Neural progenitor cell (in vitro differentiated cells): Measurements from ENCODE around the gene CHST13. TPM values are rescaled to one million over a fixed set of nuclear protein-coding genes. Genes with fewer than 3 reads are reported as not detected.

Experiments
- DNase-seq: peaks from one replicate; pipeline ENCODE4 v3.0.0-alpha.2; 2016; ENCODE audit warnings: low spot score
- H2AFZ ChIP-seq: fragments of 200-600 bp; sonication (generic); replicated peaks from 2 replicates; pipeline ENCODE4 v1.6.1; 2016; ENCODE audit warnings: antibody characterized with exemption
- H3F3A ChIP-seq: fragments of 200-600 bp; sonication (generic); 2 replicates; pipeline ENCODE4 v1.6.1; 2016; ENCODE audit warnings: antibody characterized with exemption, low read depth
- H3K27ac ChIP-seq: fragments of 200-600 bp; sonication (generic); 2 replicates; pipeline ENCODE4 v1.5.1; 2016; ENCODE audit warnings: mild to moderate bottlenecking
- H3K27me3 ChIP-seq: fragments of 200-600 bp; sonication (generic); 2 replicates; pipeline ENCODE4 v1.6.1; 2016; ENCODE audit warnings: mild to moderate bottlenecking, moderate library complexity
- H3K36me3 ChIP-seq: fragments of 200-600 bp; sonication (generic); 2 replicates; pipeline ENCODE4 v1.5.1; 2016
- H3K4me1 ChIP-seq: fragments of 200-600 bp; sonication (generic); 2 replicates; pipeline ENCODE4 v1.6.1; 2016; ENCODE audit warnings: mixed run types
- H3K4me2 ChIP-seq: fragments of 200-600 bp; sonication (generic); 2 replicates; pipeline ENCODE4 v1.6.1; 2016
- H3K4me3 ChIP-seq: fragments of 200-600 bp; sonication (generic); 2 replicates; pipeline ENCODE4 v1.5.1; 2016
- H3K79me2 ChIP-seq: fragments of 200-600 bp; sonication (generic); 2 replicates; pipeline ENCODE4 v1.6.1; 2016; ENCODE audit warnings: low read depth
- H3K9ac ChIP-seq: fragments of 200-600 bp; sonication (generic); 2 replicates; pipeline ENCODE4 v1.6.1; 2016
- H3K9me3 ChIP-seq: fragments of 200-600 bp; sonication (generic); 2 replicates; pipeline ENCODE4 v1.5.1; 2016; ENCODE audit warnings: low read depth
- H4K20me1 ChIP-seq: fragments of 200-600 bp; sonication (generic); 2 replicates; pipeline ENCODE4 v1.6.1; 2016; ENCODE audit warnings: low read depth
- H3K27ac Mint-ChIP-seq: 3 replicates; pipeline ENCODE4 v1.8.0; 2021; ENCODE audit warnings: mixed read lengths
- H3K27me3 Mint-ChIP-seq: 2 replicates; pipeline ENCODE4 v1.8.0; 2022; ENCODE audit warnings: low read depth, mild to moderate bottlenecking, inconsistent platforms, moderate library complexity, mixed read lengths; ENCODE audit not compliant: insufficient read depth
- H3K36me3 Mint-ChIP-seq: 3 replicates; pipeline ENCODE4 v1.8.0; 2021; ENCODE audit warnings: mixed read lengths
- H3K4me1 Mint-ChIP-seq: 3 replicates; pipeline ENCODE4 v1.8.0; 2021; ENCODE audit warnings: mixed read lengths
- H3K4me3 Mint-ChIP-seq: 3 replicates; pipeline ENCODE4 v1.8.0; 2021; ENCODE audit warnings: mild to moderate bottlenecking, moderate library complexity, mixed read lengths
- H3K9me3 Mint-ChIP-seq: 3 replicates; pipeline ENCODE4 v1.8.0; 2020; ENCODE audit warnings: mixed read lengths
- CTCF ChIP-seq: fragments of 200-600 bp; sonication (generic); IDR thresholded peaks from 2 replicates; pipeline ENCODE4 v1.5.1; 2017; ENCODE audit warnings: antibody characterized with exemption, mild to moderate bottlenecking
- EZH2 ChIP-seq: fragments of 200-600 bp; sonication (generic); IDR thresholded peaks from 2 replicates; pipeline ENCODE4 v1.6.1; 2017; ENCODE audit warnings: antibody characterized with exemption, mild to moderate bottlenecking, moderate library complexity
- EZH2phosphoT487 ChIP-seq: fragments of 200-600 bp; sonication (generic); IDR thresholded peaks from 2 replicates; pipeline ENCODE4 v1.6.1; 2017; ENCODE audit warnings: antibody characterized with exemption
- total RNA-seq: library from RNA; depleted of rRNA; stranded (reverse); fragments of >200 nt; gene quantifications from 2 replicates; pipeline ENCODE4 v1.2.3, GENCODE V29; 2015; ENCODE audit warnings: low replicate concordance

Gene CHST13
- total RNA-seq, 1 donor from 2014 or later: 0.09 TPM

- H3K36me3 Mint-ChIP-seq: no peaks in the 10 kb centered on the region
- no peak overlapping the region for H3K9ac ChIP-seq
- H3K79me2 ChIP-seq: no peaks in the 10 kb centered on the region
- H3K27ac Mint-ChIP-seq: no peak overlapping the region
- no peaks in the 10 kb centered on the region for H3K9me3 Mint-ChIP-seq
- H3K27me3 Mint-ChIP-seq: peaks cover 2% of the 10 kb centered on the region
- no peaks in the 10 kb centered on the region for H3K27me3 ChIP-seq
- peaks cover 12% of the 10 kb centered on the region for H3K4me1 Mint-ChIP-seq
- no peak overlapping the region for H3K4me3 ChIP-seq
- H3K4me2 ChIP-seq: no peak overlapping the region
- no peak overlapping the region for H3K4me3 Mint-ChIP-seq
- no peaks in the 10 kb centered on the region for H3K4me1 ChIP-seq
- H3K9me3 ChIP-seq: no peaks in the 10 kb centered on the region
- H3K36me3 ChIP-seq: no peaks in the 10 kb centered on the region
- no peak for DNase-seq
- H2AFZ ChIP-seq: no peak overlapping the region
- TF ChIP-seq CTCF (no peak), EZH2 (no peak), EZH2phosphoT487 (no peak)
- no peak overlapping the region for H3K27ac ChIP-seq
- H4K20me1 ChIP-seq: no peaks in the 10 kb centered on the region
- H3F3A ChIP-seq: no peaks in the 10 kb centered on the region
These were observed 16.1 kb upstream of the CHST13 start for GRCh38 chr3:126507886-126508285.

- no peaks in the 10 kb centered on the region for H3K27me3 ChIP-seq
- no peaks in the 10 kb centered on the region for H3K36me3 ChIP-seq
- H3K4me3 Mint-ChIP-seq: no peak overlapping the region
- H3K4me1 Mint-ChIP-seq: peaks cover 12% of the 10 kb centered on the region
- no peak overlapping the region for H3K4me3 ChIP-seq
- no peak overlapping the region for H3K27ac ChIP-seq
- no peaks in the 10 kb centered on the region for H3K4me1 ChIP-seq
- TF ChIP-seq EZH2: no peak
- no peak for TF ChIP-seq CTCF
- TF ChIP-seq EZH2phosphoT487: no peak
- H3K9me3 ChIP-seq: no peaks in the 10 kb centered on the region
- H4K20me1 ChIP-seq: no peaks in the 10 kb centered on the region
- no peak overlapping the region for H3K4me2 ChIP-seq
- no peak overlapping the region for H2AFZ ChIP-seq
- no peak overlapping the region for H3K9ac ChIP-seq
- no peaks in the 10 kb centered on the region for H3K79me2 ChIP-seq
- no peaks in the 10 kb centered on the region for H3K9me3 Mint-ChIP-seq
- H3K36me3 Mint-ChIP-seq: no peaks in the 10 kb centered on the region
- no peaks in the 10 kb centered on the region for H3F3A ChIP-seq
- H3K27me3 Mint-ChIP-seq: peaks cover 2% of the 10 kb centered on the region
- DNase-seq: no peak
- H3K27ac Mint-ChIP-seq: no peak overlapping the region
These were observed 15.4 kb upstream of the CHST13 start for GRCh38 chr3:126508564-126508964.

GRCh38 chr3:126509597-126510307, 14.2 kb upstream of the CHST13 start:
- Mint-ChIP-seq H3K36me3 (no peaks in the 10 kb centered on the region), H3K4me1 (peaks cover 21% of the 10 kb centered on the region), H3K4me3 (no peak overlapping the region), H3K27ac (no peak overlapping the region), H3K9me3 (no peaks in the 10 kb centered on the region), H3K27me3 (peaks cover 6% of the 10 kb centered on the region)
- Histone ChIP-seq H3K4me2 (no peak overlapping the region), H2AFZ (no peak overlapping the region), H4K20me1 (no peaks in the 10 kb centered on the region), H3K4me1 (no peaks in the 10 kb centered on the region), H3K9ac (no peak overlapping the region), H3K36me3 (no peaks in the 10 kb centered on the region), H3F3A (no peaks in the 10 kb centered on the region), H3K79me2 (no peaks in the 10 kb centered on the region), H3K27ac (no peak overlapping the region), H3K27me3 (no peaks in the 10 kb centered on the region), H3K4me3 (no peak overlapping the region), H3K9me3 (no peaks in the 10 kb centered on the region)
- TF ChIP-seq EZH2: no peak
- no peak for TF ChIP-seq EZH2phosphoT487
- TF ChIP-seq CTCF: no peak
- DNase-seq: no peak
